GM12878 (cell line): Measurements from ENCODE around the gene SPAG9.

Source experiments
- CBX5 ChIP-seq: sonication (generic); IDR thresholded peaks from 2 replicates; pipeline ENCODE4 v1.6.1; 2016; ENCODE audit warnings: low read depth, moderate library complexity, mild to moderate bottlenecking, inconsistent platforms
- CHD2 ChIP-seq: IDR thresholded peaks from 2 replicates; pipeline ENCODE4 v1.6.1; 2011; ENCODE audit warnings: low read depth, low read length, improper control_type of control experiment, borderline replicate concordance
- CTCF ChIP-seq, 3 experiments: IDR thresholded peaks in 2 of 3; conservative IDR thresholded peaks in 1 of 3; 2 replicates each; pipeline ENCODE4 v1.5.1; 2011; ENCODE audit warnings: low read depth in 3 of 3, low read length in 3 of 3, mild to moderate bottlenecking in 3 of 3, control low read depth in 2 of 3, moderate library complexity in 2 of 3, inconsistent platforms in 1 of 3, mixed read lengths in 1 of 3; ENCODE audit not compliant: control insufficient read depth in 2 of 3, insufficient read depth in 1 of 3; ENCODE audit errors: extremely low read depth in 1 of 3
- EGR1 ChIP-seq, 2 experiments: IDR thresholded peaks; 1 replicate in 1 of 2; 2 replicates in 1 of 2; pipeline ENCODE4 v1.6.1; 2011 to 2012; ENCODE audit warnings: low read depth in 2 of 2, low read length in 2 of 2, borderline replicate concordance in 1 of 2, mild to moderate bottlenecking in 1 of 2, moderate library complexity in 1 of 2
- HDAC6 ChIP-seq: fragments of 200-600 bp; sonication (generic); IDR thresholded peaks from one replicate; pipeline ENCODE4 v1.8.0; 2017; ENCODE audit warnings: antibody characterized with exemption; ENCODE audit not compliant: unreplicated experiment
- NRF1 ChIP-seq: conservative IDR thresholded peaks from 2 replicates; pipeline ENCODE4 v1.6.1; 2011; ENCODE audit warnings: mild to moderate bottlenecking, low read depth, low read length, improper control_type of control experiment
- POLR2AphosphoS5 ChIP-seq: IDR thresholded peaks from 2 replicates; pipeline ENCODE4 v1.6.1; 2011; ENCODE audit warnings: mild to moderate bottlenecking, low read length, inconsistent platforms
- ZNF274 ChIP-seq: IDR thresholded peaks from one replicate; pipeline ENCODE4 v1.8.0; 2011; ENCODE audit not compliant: insufficient read length, insufficient read depth

GRCh38 chr17:51115179-51115578, 5.5 kb downstream of the SPAG9 start:
- TF ChIP-seq HDAC6, result no peak
- TF ChIP-seq ZNF274, result no peak
- TF ChIP-seq CTCF (IDR thresholded peaks at IDR 0.05 in 2 of 3, conservative IDR thresholded peaks at IDR 0.05 in 1 of 3; ENCODE audit: control insufficient read depth in 2 of 3, extremely low read depth in 1 of 3, insufficient read depth in 1 of 3, low read depth in 3 of 3, low read length in 3 of 3), result no peak
- no peak for TF ChIP-seq CHD2
- no peak for TF ChIP-seq NRF1
- no peak for TF ChIP-seq EGR1 (IDR thresholded peaks at IDR 0.05; ENCODE audit: borderline replicate concordance in 1 of 2, low read depth in 2 of 2, low read length in 2 of 2)
- TF ChIP-seq CBX5, result no peak
- no peak for TF ChIP-seq POLR2AphosphoS5
